ENCODE data around the gene TMEM94. TPM values are rescaled to one million over a fixed set of nuclear protein-coding genes. Genes with fewer than 3 reads are reported as not detected.

The TMEM94 gene
- 168 and 197 TPM in 2 replicates for total RNA-seq
- long read RNA-seq, partial matches to known transcripts: 9 of 11 reads
- long read RNA-seq, other reads (novel, unspliced or antisense): 2 of 11 reads

GRCh38 chr17:75456417-75457046, at the start of gene TMEM94:
Gene TMEM94, plus strand, starts transcription at chr17:75456635. Its CDS starts 15,271 bp downstream, at chr17:75471906.
- H3K27me3 Mint-ChIP-seq: no peaks in the 10 kb centered on the region
- no peak for TF ChIP-seq CTCF (IDR thresholded peaks at IDR 0.05; ENCODE audit: unreplicated experiment)
- peak within 1 kb of the TSS; percentile 98 for H3K27ac Mint-ChIP-seq
- H3K4me1 Mint-ChIP-seq (ENCODE audit: low read depth): peaks cover 35% of the 10 kb centered on the region
- H3K9me3 Mint-ChIP-seq (ENCODE audit: low read depth): no peaks in the 10 kb centered on the region
- DNase-seq (ENCODE audit: low spot score, unreplicated experiment): peak; percentile 84
- peak within 1 kb of the TSS; percentile 82 for H3K4me3 Mint-ChIP-seq (ENCODE audit: low read depth)
- H3K36me3 Mint-ChIP-seq (ENCODE audit: insufficient read depth): no peaks in the 10 kb centered on the region

- no peak overlapping the region for H3K27ac Mint-ChIP-seq
- peaks cover 21% of the 10 kb centered on the region for H3K4me1 Mint-ChIP-seq (ENCODE audit: low read depth)
- no peak overlapping the region for H3K4me3 Mint-ChIP-seq (ENCODE audit: low read depth)
- DNase-seq (ENCODE audit: low spot score, unreplicated experiment): no peak
- H3K27me3 Mint-ChIP-seq: no peaks in the 10 kb centered on the region
- no peaks in the 10 kb centered on the region for H3K9me3 Mint-ChIP-seq (ENCODE audit: low read depth)
- TF ChIP-seq CTCF (IDR thresholded peaks at IDR 0.05; ENCODE audit: unreplicated experiment): no peak
- H3K36me3 Mint-ChIP-seq (ENCODE audit: insufficient read depth): no peaks in the 10 kb centered on the region
Measured at GRCh38 chr17:75407655-75408352, 48.6 kb upstream of the TMEM94 start.

GRCh38 chr17:75410141-75410540, 46.3 kb upstream of the TMEM94 start:
- Mint-ChIP-seq H3K27ac (no peak overlapping the region), H3K4me1 (ENCODE audit: low read depth) (peaks cover 13% of the 10 kb centered on the region), H3K4me3 (ENCODE audit: low read depth) (no peak overlapping the region), H3K9me3 (ENCODE audit: low read depth) (no peaks in the 10 kb centered on the region), H3K27me3 (peaks cover 7% of the 10 kb centered on the region), H3K36me3 (ENCODE audit: insufficient read depth) (no peaks in the 10 kb centered on the region)
- no peak for TF ChIP-seq CTCF (IDR thresholded peaks at IDR 0.05; ENCODE audit: unreplicated experiment)
- DNase-seq (ENCODE audit: low spot score, unreplicated experiment): no peak

GRCh38 chr17:75411328-75412067, 44.9 kb upstream of the TMEM94 start:
- Mint-ChIP-seq H3K4me3 (ENCODE audit: low read depth) (no peak overlapping the region), H3K4me1 (ENCODE audit: low read depth) (peaks cover 7% of the 10 kb centered on the region)

More at GRCh38 chr17:75411328-75412067, 44.9 kb upstream of the TMEM94 start:
- TF ChIP-seq CTCF (IDR thresholded peaks at IDR 0.05; ENCODE audit: unreplicated experiment): no peak
- no peaks in the 10 kb centered on the region for H3K36me3 Mint-ChIP-seq (ENCODE audit: insufficient read depth)
- no peak overlapping the region for H3K27ac Mint-ChIP-seq
- peaks cover 7% of the 10 kb centered on the region for H3K27me3 Mint-ChIP-seq
- H3K9me3 Mint-ChIP-seq (ENCODE audit: low read depth): no peaks in the 10 kb centered on the region
- DNase-seq (ENCODE audit: low spot score, unreplicated experiment): no peak
